OCI-LY1 (cell line): ENCODE data around the gene DCBLD2.

Experiments
- CTCF ChIP-seq: fragments of 200-600 bp; sonication (generic), shearing (Covaris generic); IDR thresholded peaks from 2 replicates; pipeline ENCODE4 v1.5.1; 2017; ENCODE audit warnings: mild to moderate bottlenecking, antibody characterized with exemption, low read length, moderate library complexity, mixed read lengths
- EZH2 ChIP-seq: fragments of 200-600 bp; sonication (generic), shearing (Covaris generic); IDR thresholded peaks from 2 replicates; pipeline ENCODE4 v1.8.0; 2017; ENCODE audit warnings: borderline replicate concordance, mixed run types, mild to moderate bottlenecking, antibody characterized with exemption, low read length, moderate library complexity, mixed read lengths

- TF ChIP-seq CTCF (no peak), EZH2 (no peak)
These were observed 125.9 kb downstream of the DCBLD2 start for GRCh38 chr3:98775459-98776139.
